H9 (cell line): ENCODE data around the gene ARHGAP26. TPM values are rescaled to one million over a fixed set of nuclear protein-coding genes. Genes with fewer than 3 reads are reported as not detected.

Experiments
- DNase-seq: peaks from one replicate; pipeline ENCODE4 v3.0.0-alpha.2; 2017
- H2AFZ ChIP-seq: one replicate; pipeline ENCODE4 v1.6.1; 2013; ENCODE audit warnings: mild to moderate bottlenecking, low read length, control low read depth, moderate library complexity
- H2AK5ac ChIP-seq: 2 replicates; pipeline ENCODE4 v1.6.1; 2013; ENCODE audit warnings: low read length, control low read depth, mixed read lengths; ENCODE audit not compliant: insufficient read length
- H2BK120ac ChIP-seq: one replicate; pipeline ENCODE4 v1.6.1; 2013; ENCODE audit warnings: low read depth, mild to moderate bottlenecking, low read length, control low read depth, inconsistent platforms; ENCODE audit not compliant: poor library complexity, severe bottlenecking
- H2BK12ac ChIP-seq: 2 replicates; pipeline ENCODE4 v1.6.1; 2013; ENCODE audit warnings: low read length, control low read depth, mixed read lengths, low read depth; ENCODE audit not compliant: insufficient read length
- H2BK15ac ChIP-seq: 2 replicates; pipeline ENCODE4 v1.6.1; 2013; ENCODE audit warnings: low read depth, low read length, control low read depth
- H2BK20ac ChIP-seq: one replicate; pipeline ENCODE4 v1.6.1; 2013; ENCODE audit warnings: low read depth, mild to moderate bottlenecking, low read length, control low read depth, inconsistent platforms; ENCODE audit not compliant: poor library complexity, severe bottlenecking
- H2BK5ac ChIP-seq: 2 replicates; pipeline ENCODE4 v1.6.1; 2013; ENCODE audit warnings: low read length, control low read depth, mixed read lengths; ENCODE audit not compliant: insufficient read length
- H3K14ac ChIP-seq: 2 replicates; pipeline ENCODE4 v1.6.1; 2013; ENCODE audit warnings: low read length, control low read depth; ENCODE audit not compliant: insufficient read depth
- H3K18ac ChIP-seq: 2 replicates; pipeline ENCODE4 v1.6.1; 2013; ENCODE audit warnings: low read depth, mild to moderate bottlenecking, mixed read lengths, low read length, control low read depth; ENCODE audit not compliant: insufficient read length
- H3K23ac ChIP-seq: 2 replicates; pipeline ENCODE4 v1.6.1; 2013; ENCODE audit warnings: low read length, control low read depth, mixed read lengths, low read depth; ENCODE audit not compliant: insufficient read length
- H3K23me2 ChIP-seq: 2 replicates; pipeline ENCODE4 v1.6.1; 2013; ENCODE audit warnings: low read depth, mild to moderate bottlenecking, mixed read lengths, low read length, control low read depth; ENCODE audit not compliant: insufficient read length, poor library complexity, severe bottlenecking
- H3K27ac ChIP-seq: 2 replicates; pipeline ENCODE4 v1.5.1; 2013; ENCODE audit warnings: low read length, control low read depth, mixed read lengths, low read depth; ENCODE audit not compliant: insufficient read length
- H3K27me3 ChIP-seq: 2 replicates; pipeline ENCODE4 v1.6.1; 2013; ENCODE audit warnings: low read length, control low read depth, inconsistent platforms; ENCODE audit not compliant: insufficient read depth
- H3K4ac ChIP-seq: 2 replicates; pipeline ENCODE4 v1.6.1; 2013; ENCODE audit warnings: low read depth, mild to moderate bottlenecking, control low read depth, inconsistent platforms, low read length, moderate library complexity
- H3K4me1 ChIP-seq: 2 replicates; pipeline ENCODE4 v1.6.1; 2013; ENCODE audit warnings: low read length, control low read depth, inconsistent platforms; ENCODE audit not compliant: insufficient read depth
- H3K4me2 ChIP-seq: 2 replicates; pipeline ENCODE4 v1.6.1; 2013; ENCODE audit warnings: low read length, control low read depth, mixed read lengths; ENCODE audit not compliant: insufficient read length, insufficient read depth
- H3K56ac ChIP-seq: 2 replicates; pipeline ENCODE4 v1.6.1; 2013; ENCODE audit warnings: low read depth, mild to moderate bottlenecking, mixed read lengths, low read length, control low read depth; ENCODE audit not compliant: insufficient read length
- H3K79me1 ChIP-seq: 2 replicates; pipeline ENCODE4 v1.6.1; 2013; ENCODE audit warnings: low read depth, mild to moderate bottlenecking, moderate library complexity, low read length, control low read depth, inconsistent platforms; ENCODE audit not compliant: insufficient read depth, poor library complexity, severe bottlenecking
- H3K79me2 ChIP-seq: 2 replicates; pipeline ENCODE4 v1.6.1; 2013; ENCODE audit warnings: low read length, control low read depth, inconsistent platforms; ENCODE audit not compliant: insufficient read depth
- H3K9ac ChIP-seq: 2 replicates; pipeline ENCODE4 v1.6.1; 2013; ENCODE audit warnings: low read length, control low read depth, mixed read lengths; ENCODE audit not compliant: insufficient read length; ENCODE audit errors: extremely low read depth
- H3K9me3 ChIP-seq: one replicate; pipeline ENCODE4 v1.6.1; 2013; ENCODE audit warnings: low read depth, low read length, inconsistent platforms; ENCODE audit not compliant: control insufficient read depth
- H3T11ph ChIP-seq: one replicate; pipeline ENCODE4 v1.6.1; 2013; ENCODE audit warnings: mild to moderate bottlenecking, low read length, control low read depth, inconsistent platforms
- H4K20me1 ChIP-seq: one replicate; pipeline ENCODE4 v1.6.1; 2013; ENCODE audit not compliant: control insufficient read depth, insufficient read length, insufficient read depth
- H4K5ac ChIP-seq: 2 replicates; pipeline ENCODE4 v1.6.1; 2013; ENCODE audit warnings: low read depth, mild to moderate bottlenecking, mixed read lengths, low read length, control low read depth; ENCODE audit not compliant: insufficient read length
- H4K8ac ChIP-seq: replicated peaks from 2 replicates; pipeline ENCODE4 v1.6.1; 2013; ENCODE audit warnings: low read length, control low read depth, mixed read lengths, low read depth; ENCODE audit not compliant: insufficient read length
- H4K91ac ChIP-seq: 2 replicates; pipeline ENCODE4 v1.6.1; 2013; ENCODE audit warnings: low read depth, mild to moderate bottlenecking, moderate library complexity, mixed read lengths, low read length, control low read depth; ENCODE audit not compliant: insufficient read length
- H3K27ac Mint-ChIP-seq, 3 experiments: 2 replicates in 2 of 3; 3 replicates in 1 of 3; pipeline ENCODE4 v1.8.0; 2020 to 2021; ENCODE audit warnings: mixed read lengths in 3 of 3, mild to moderate bottlenecking in 1 of 3, moderate library complexity in 1 of 3
- H3K27me3 Mint-ChIP-seq: 2 replicates; pipeline ENCODE4 v1.8.0; 2021; ENCODE audit warnings: low read depth, mild to moderate bottlenecking, moderate library complexity, mixed read lengths
- H3K36me3 Mint-ChIP-seq, 3 experiments: 2 replicates in 2 of 3; 3 replicates in 1 of 3; pipeline ENCODE4 v1.8.0; 2020 to 2021; ENCODE audit warnings: low read depth in 3 of 3, mixed read lengths in 3 of 3; ENCODE audit not compliant: insufficient read depth in 1 of 3
- H3K4me1 Mint-ChIP-seq, 2 experiments: 2 replicates each; pipeline ENCODE4 v1.8.0; 2020; ENCODE audit warnings: mixed read lengths in 2 of 2
- H3K4me3 Mint-ChIP-seq, 2 experiments: 2 replicates in 1 of 2; 3 replicates in 1 of 2; pipeline ENCODE4 v1.8.0; 2020 to 2021; ENCODE audit warnings: mild to moderate bottlenecking in 2 of 2, mixed read lengths in 2 of 2, moderate library complexity in 1 of 2
- H3K9me3 Mint-ChIP-seq, 2 experiments: 2 replicates in 1 of 2; 3 replicates in 1 of 2; pipeline ENCODE4 v1.8.0; 2020; ENCODE audit warnings: mild to moderate bottlenecking in 2 of 2, mixed read lengths in 2 of 2, moderate library complexity in 1 of 2
- WGBS: extraction: QIAGEN DNeasy Blood & Tissue Kit; methylation state at CpG from one replicate; pipeline ENCODE4 v1.1.7; 2013; ENCODE audit warnings: missing lambda C conversion rate, low lambda C conversion rate, mixed read lengths; ENCODE audit not compliant: insufficient read length; ENCODE audit errors: extremely low coverage; 5-methylcytosine and 5-hydroxymethylcytosine counted together
- total RNA-seq: library from RNA; stranded (reverse); gene quantifications from 2 replicates; pipeline ENCODE4 v1.2.1, GENCODE V29; 2021
- TF ChIP-seq, protein P1 (sequence below): fragments of 200-600 bp; sonication (generic); conservative IDR thresholded peaks from 3 replicates; pipeline ENCODE4 v1.8.0; 2021; ENCODE audit warnings: antibody characterized with exemption, mild to moderate bottlenecking

ARHGAP26 gene
- total RNA-seq, 1 experiment from 2014 or later: 13.8 TPM

GRCh38 chr5:143238620-143239019 is 468.4 kb downstream of the ARHGAP26 start:
- Histone ChIP-seq H4K20me1 (no peaks in the 10 kb centered on the region), H3K27ac (no peak overlapping the region), H4K5ac (no peak overlapping the region), H2BK20ac (no peak overlapping the region), H2BK15ac (no peak overlapping the region), H3K18ac (no peak overlapping the region), H2AFZ (no peak overlapping the region), H3K9ac (no peak overlapping the region), H3K56ac (no peak overlapping the region), H3K23me2 (no peaks in the 10 kb centered on the region), H3K27me3 (no peaks in the 10 kb centered on the region), H2BK12ac (no peak overlapping the region), H3K4ac (no peak overlapping the region), H3K79me1 (no peaks in the 10 kb centered on the region), H4K8ac (no peak overlapping the region), H3K4me2 (no peak overlapping the region), H3K9me3 (no peaks in the 10 kb centered on the region), H4K91ac (no peak overlapping the region), H3K14ac (no peak overlapping the region), H3K23ac (no peak overlapping the region), H2BK120ac (no peak overlapping the region), H2AK5ac (no peak overlapping the region), H3K79me2 (no peaks in the 10 kb centered on the region), H3K4me1 (no peaks in the 10 kb centered on the region), H3T11ph (no peak overlapping the region), H2BK5ac (no peak overlapping the region)
- no peak for DNase-seq
- TF ChIP-seq, protein P1, sequence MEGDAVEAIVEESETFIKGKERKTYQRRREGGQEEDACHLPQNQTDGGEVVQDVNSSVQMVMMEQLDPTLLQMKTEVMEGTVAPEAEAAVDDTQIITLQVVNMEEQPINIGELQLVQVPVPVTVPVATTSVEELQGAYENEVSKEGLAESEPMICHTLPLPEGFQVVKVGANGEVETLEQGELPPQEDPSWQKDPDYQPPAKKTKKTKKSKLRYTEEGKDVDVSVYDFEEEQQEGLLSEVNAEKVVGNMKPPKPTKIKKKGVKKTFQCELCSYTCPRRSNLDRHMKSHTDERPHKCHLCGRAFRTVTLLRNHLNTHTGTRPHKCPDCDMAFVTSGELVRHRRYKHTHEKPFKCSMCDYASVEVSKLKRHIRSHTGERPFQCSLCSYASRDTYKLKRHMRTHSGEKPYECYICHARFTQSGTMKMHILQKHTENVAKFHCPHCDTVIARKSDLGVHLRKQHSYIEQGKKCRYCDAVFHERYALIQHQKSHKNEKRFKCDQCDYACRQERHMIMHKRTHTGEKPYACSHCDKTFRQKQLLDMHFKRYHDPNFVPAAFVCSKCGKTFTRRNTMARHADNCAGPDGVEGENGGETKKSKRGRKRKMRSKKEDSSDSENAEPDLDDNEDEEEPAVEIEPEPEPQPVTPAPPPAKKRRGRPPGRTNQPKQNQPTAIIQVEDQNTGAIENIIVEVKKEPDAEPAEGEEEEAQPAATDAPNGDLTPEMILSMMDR: no peak
- Mint-ChIP-seq H3K9me3 (no peaks in the 10 kb centered on the region), H3K27me3 (no peaks in the 10 kb centered on the region; the same call in 1 of the 2 replicates), H3K36me3 (peaks cover 0 to 2% (median 0%) of the 10 kb centered on the region in 3 experiments; a peak in 1 of 7 replicates), H3K4me1 (peaks cover 0 to 2% of the 10 kb centered on the region in 2 experiments; a peak in 2 of 4 replicates), H3K27ac (no peak overlapping the region), H3K4me3 (no peak overlapping the region; a peak in 1 of 5 replicates)
- WGBS: no CpG with 5 or more reads among the region's 2 CpGs
